SU-DHL-6 (cell line): ENCODE data around the gene SNW1.
"Not testable (repeated sequence)": the region's sequence is repeated elsewhere in the genome, so short reads cannot be mapped to it uniquely, and the experiment has no call there.

Experiments used
- CTCF ChIP-seq: fragments of 200-600 bp; sonication (generic); IDR thresholded peaks from one replicate; pipeline ENCODE4 v1.5.1; 2017; ENCODE audit warnings: antibody characterized with exemption, mild to moderate bottlenecking, low read length, moderate library complexity; ENCODE audit not compliant: insufficient read depth, poor library complexity, severe bottlenecking
- EZH2phosphoT487 ChIP-seq: fragments of 200-600 bp; sonication (generic), shearing (Covaris generic); conservative IDR thresholded peaks from 2 replicates; pipeline ENCODE4 v1.6.1; 2018; ENCODE audit warnings: mild to moderate bottlenecking, antibody characterized with exemption, low read length, moderate library complexity, mixed read lengths

- not testable (repeated sequence) for TF ChIP-seq CTCF, EZH2phosphoT487
Measured at GRCh38 chr14:77793255-77793654, 32.3 kb upstream of the SNW1 start.
